NCI-H2227 (cell line): Measurements from ENCODE around the gene SPDEF.
A peak's percentile ranks its signal among the peaks of the same experiment; 100 is the strongest.

Experiments used
- DNase-seq: peaks from one replicate; lab custom pipeline; 2025; ENCODE audit not compliant: unreplicated experiment; lab: John Stamatoyannopoulos, UW

SPDEF gene

GRCh38 chr6:34563513-34563870, 7.4 kb upstream of the SPDEF start:
- DNase-seq, result no peak

- DNase-seq, result no peak
Measured at GRCh38 chr6:34562861-34563512, 6.9 kb upstream of the SPDEF start.

- no peak for DNase-seq
Measured at GRCh38 chr6:34562350-34562749, 6.2 kb upstream of the SPDEF start.

GRCh38 chr6:34561227-34561530, 5.0 kb upstream of the SPDEF start:
- DNase-seq, result no peak

- DNase-seq, result peak; percentile 62
Measured at GRCh38 chr6:34560366-34561226, 4.5 kb upstream of the SPDEF start.

GRCh38 chr6:34559651-34560365, 3.7 kb upstream of the SPDEF start:
- DNase-seq, result no peak

- DNase-seq, result no peak
Measured at GRCh38 chr6:34558172-34558714, 2.1 kb upstream of the SPDEF start.

- DNase-seq, result no peak
Measured at GRCh38 chr6:34557228-34557627, 1.1 kb upstream of the SPDEF start.

GRCh38 chr6:34556493-34556892, 364 bp upstream of the SPDEF start:
- DNase-seq, result no peak

GRCh38 chr6:34555328-34555727, 801 bp downstream of the SPDEF start:
- no peak for DNase-seq

- DNase-seq, result no peak
Measured at GRCh38 chr6:34555007-34555322, 1.2 kb downstream of the SPDEF start.

- no peak for DNase-seq
Measured at GRCh38 chr6:34554291-34555006, 1.7 kb downstream of the SPDEF start.

- DNase-seq, result no peak
Measured at GRCh38 chr6:34553750-34554149, 2.4 kb downstream of the SPDEF start.

- no peak for DNase-seq
Measured at GRCh38 chr6:34553146-34553545, 3.0 kb downstream of the SPDEF start.

GRCh38 chr6:34552620-34553019, 3.5 kb downstream of the SPDEF start:
- no peak for DNase-seq

- DNase-seq, result no peak
Measured at GRCh38 chr6:34551720-34552119, 4.4 kb downstream of the SPDEF start.

- DNase-seq, result no peak
Measured at GRCh38 chr6:34549804-34550202, 6.3 kb downstream of the SPDEF start.

GRCh38 chr6:34549026-34549803, 6.9 kb downstream of the SPDEF start:
- DNase-seq, result no peak

GRCh38 chr6:34547701-34548644, 8.2 kb downstream of the SPDEF start:
- no peak for DNase-seq
